ENCODE data around the gene CCNQ. TPM values are rescaled to one million over a fixed set of nuclear protein-coding genes. Genes with fewer than 3 reads are reported as not detected.

The CCNQ gene
- total and polyA plus RNA-seq, 2 donors (not counting 3 experiments of a cell fraction or from before 2014, with no cell fraction given) = 21.3 to 37.0 TPM

DNA sequence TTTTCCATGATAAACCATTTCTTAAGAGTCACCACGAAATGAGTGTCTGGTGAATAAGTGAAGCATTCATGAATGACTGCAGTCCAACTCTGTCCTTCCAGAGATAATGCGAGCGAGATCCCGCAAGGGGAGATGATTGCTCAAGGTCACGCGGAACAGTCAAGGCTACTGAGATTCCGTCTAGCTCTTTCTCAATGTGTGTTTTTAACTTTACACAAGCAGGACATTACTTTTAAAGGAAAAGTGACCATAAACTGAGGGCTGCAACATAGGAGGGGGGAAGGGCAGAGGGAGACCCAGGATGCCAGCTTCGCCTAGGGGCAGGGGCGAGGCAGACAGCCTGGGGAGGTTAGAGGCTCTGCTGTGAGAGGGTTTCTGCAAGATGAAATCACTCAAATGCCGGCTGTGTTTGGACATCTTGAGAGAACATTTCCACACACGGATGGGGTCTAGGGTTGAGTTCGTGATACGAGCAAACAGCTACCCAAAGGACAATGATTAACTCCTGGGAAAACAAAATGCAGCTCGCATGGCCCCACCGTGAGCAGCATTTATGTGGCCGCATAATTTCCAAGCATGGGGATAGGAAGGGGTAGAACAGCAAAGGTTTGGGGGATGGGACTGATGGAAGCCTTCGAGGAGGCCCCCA lies 23.8 kb upstream of the CCNQ start:
- dilution Hi-C loops (cut with MboI; ENCODE audit: extremely low pct_ligation_motif_present, low sequenced_read_pairs) = no loop called here
- intact Hi-C loops (cut with micrococcal nuclease) = no loop called here
- no peaks in the 10 kb centered on the region for H3K36me3 ChIP-seq (ENCODE audit: control insufficient read depth in 2 of 2, extremely low read depth in 1 of 2, insufficient read depth in 2 of 2, low read length in 2 of 2)
- H3K79me2 ChIP-seq (ENCODE audit: control insufficient read depth, insufficient read depth, low read length) = no peaks in the 10 kb centered on the region
- no peaks in the 10 kb centered on the region for H3K9me3 ChIP-seq (replicated peaks; ENCODE audit: control insufficient read depth, insufficient read depth, low read length)
- H3K9me1 ChIP-seq (replicated peaks; ENCODE audit: control insufficient read depth, extremely low read depth, insufficient read depth, low read length) = no peaks in the 10 kb centered on the region
- no peaks in the 10 kb centered on the region for H4K20me1 ChIP-seq (replicated peaks; ENCODE audit: control insufficient read depth, extremely low read depth, insufficient read depth, low read length)
- no peak overlapping the region for H3K4me3 ChIP-seq (replicated peaks in 1 of 3; ENCODE audit: insufficient read depth in 1 of 3, low read depth in 1 of 3, low read length in 3 of 3)
- H2AFZ ChIP-seq (ENCODE audit: low read depth, low read length) = no peak overlapping the region
- DNase-seq (ENCODE audit: low read depth, low spot score) (no peak), FAIRE-seq (no peak)
- ChIA-PET POLR2A (no interaction called here), CTCF (interaction anchor here (1.0 kb wide), 1 partner anchor 45 kb away, joined by 6 read pairs; no protein-coding TSS in a partner anchor)
- no TSS peak for BruUV-seq (replicated peaks)
- no peak overlapping the region for H3K9ac ChIP-seq (replicated peaks; ENCODE audit: extremely low read depth, insufficient read depth, low read length)
- no peaks in the 10 kb centered on the region for H3K4me1 ChIP-seq (ENCODE audit: control insufficient read depth, extremely low read depth, insufficient read depth, low read length)
- no peak overlapping the region for H3K4me2 ChIP-seq (ENCODE audit: insufficient read depth, low read length)
- peaks cover 0 to 3% of the 10 kb centered on the region in 2 experiments for H3K27me3 ChIP-seq (ENCODE audit: control insufficient read depth in 2 of 2, insufficient read depth in 2 of 2, low read length in 2 of 2)
- TF ChIP-seq CTCF (IDR thresholded peaks at IDR 0.05; ENCODE audit: extremely low read depth in 1 of 2, insufficient read depth in 1 of 2, low read depth in 1 of 2, low read length in 2 of 2) (no peak), MYC (IDR thresholded peaks at IDR 0.05; ENCODE audit: low read depth, low read length) (no peak), JUN (IDR thresholded peaks at IDR 0.05; ENCODE audit: borderline replicate concordance, insufficient read depth, insufficient read length, low read depth) (no peak), POLR2A (IDR thresholded peaks at IDR 0.05; ENCODE audit: low read depth, low read length) (no peak), EZH2 (IDR thresholded peaks at IDR 0.05; ENCODE audit: borderline replicate concordance, low read depth, low read length, severe bottlenecking) (no peak), FOS (IDR thresholded peaks at IDR 0.05; ENCODE audit: borderline replicate concordance, insufficient read depth, low read length) (no peak), GATA2 (IDR thresholded peaks at IDR 0.05; ENCODE audit: insufficient read depth, insufficient read length, low read depth, low read length) (no peak), POLR2AphosphoS5 (IDR thresholded peaks at IDR 0.05; ENCODE audit: insufficient read depth, low read depth, low read length) (no peak)
- TF ChIP-seq, protein P1, sequence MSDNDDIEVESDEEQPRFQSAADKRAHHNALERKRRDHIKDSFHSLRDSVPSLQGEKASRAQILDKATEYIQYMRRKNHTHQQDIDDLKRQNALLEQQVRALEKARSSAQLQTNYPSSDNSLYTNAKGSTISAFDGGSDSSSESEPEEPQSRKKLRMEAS (IDR thresholded peaks at IDR 0.05; ENCODE audit: insufficient read depth, insufficient read length) = no peak
- H3K27ac ChIP-seq (ENCODE audit: insufficient read depth, low read depth, low read length) = no peak overlapping the region
